NCI-H460 (cell line): ENCODE results near the gene OR6C76. TPM values are rescaled to one million over a fixed set of nuclear protein-coding genes. Genes with fewer than 3 reads are reported as not detected.
"Not testable (repeated sequence)": the region's sequence is repeated elsewhere in the genome, so short reads cannot be mapped to it uniquely, and the experiment has no call there.

Source experiments
- DNase-seq: peaks from one replicate; pipeline ENCODE4 v3.0.0-alpha.2; 2016; ENCODE audit warnings: low read depth; ENCODE audit errors: extremely low read depth
- polyA plus RNA-seq: library from polyadenylated mRNA; depleted of rRNA; stranded (reverse); fragments of >200 nt; gene quantifications from 2 replicates; pipeline ENCODE4 v1.2.3, GENCODE V29; 2014; cell fraction: nucleus; rRNA removed
- total RNA-seq: library from RNA; depleted of rRNA; stranded (reverse); fragments of >200 nt; shearing (Covaris generic); gene quantifications from 2 replicates; pipeline ENCODE4 v1.2.3, GENCODE V29; 2014; rRNA removed

Gene OR6C76
- not detected in 2 replicates for total RNA-seq
- not detected in 2 replicates for polyA plus RNA-seq

GRCh38 chr12:55425954-55426353, at the start of gene OR6C76:
Gene OR6C76 (plus strand): TSS chr12:55426254. CDS start chr12:55426254, 0 bp downstream.
- no peak for DNase-seq

- DNase-seq = no peak
Measured at GRCh38 chr12:55385891-55386290, 40.2 kb upstream of the OR6C76 start.

GRCh38 chr12:55392032-55392795, 33.8 kb upstream of the OR6C76 start:
- no peak for DNase-seq

GRCh38 chr12:55396326-55396725, 29.7 kb upstream of the OR6C76 start:
- no peak for DNase-seq

- DNase-seq = no peak
Measured at GRCh38 chr12:55400229-55400628, 25.8 kb upstream of the OR6C76 start, which contains the start of gene OR6C65. Gene OR6C65 (plus strand): TSS chr12:55400529. CDS start chr12:55400529, 0 bp downstream.

- no peak for DNase-seq
Measured at GRCh38 chr12:55407866-55408265, 18.2 kb upstream of the OR6C76 start.

GRCh38 chr12:55409133-55409532, 16.9 kb upstream of the OR6C76 start:
- DNase-seq = not testable (repeated sequence)

GRCh38 chr12:55412138-55412537, 13.9 kb upstream of the OR6C76 start:
- not testable (repeated sequence) for DNase-seq

- not testable (repeated sequence) for DNase-seq
Measured at GRCh38 chr12:55413498-55414388, 12.3 kb upstream of the OR6C76 start.

- DNase-seq = not testable (repeated sequence)
Measured at GRCh38 chr12:55414396-55414823, 11.6 kb upstream of the OR6C76 start.

- DNase-seq = not testable (repeated sequence)
Measured at GRCh38 chr12:55414889-55415288, 11.2 kb upstream of the OR6C76 start.

GRCh38 chr12:55416961-55417360, 9.1 kb upstream of the OR6C76 start:
- DNase-seq = no peak

- DNase-seq = no peak
Measured at GRCh38 chr12:55420307-55420962, 5.6 kb upstream of the OR6C76 start.

GRCh38 chr12:55428331-55429243, 2.5 kb downstream of the OR6C76 start:
- DNase-seq = no peak

- not testable (repeated sequence) for DNase-seq
Measured at GRCh38 chr12:55441233-55441632, 15.2 kb downstream of the OR6C76 start.

- DNase-seq = no peak
Measured at GRCh38 chr12:55443776-55444175, 17.7 kb downstream of the OR6C76 start, which contains the start of gene OR6C2. Gene OR6C2 (plus strand): TSS chr12:55444076. CDS start chr12:55452214, 8,138 bp downstream.

- no peak for DNase-seq
Measured at GRCh38 chr12:55445357-55445756, 19.3 kb downstream of the OR6C76 start.

- no peak for DNase-seq
Measured at GRCh38 chr12:55446326-55446725, 20.3 kb downstream of the OR6C76 start.

- DNase-seq = no peak
Measured at GRCh38 chr12:55448825-55449224, 22.8 kb downstream of the OR6C76 start.
